A673 (cell line): Measurements from ENCODE around the gene KRTAP4-7.

Experiments
- EZH2 ChIP-seq: fragments of 200-600 bp; sonication (generic); IDR thresholded peaks from 2 replicates; pipeline ENCODE4 v1.6.1; 2017; ENCODE audit warnings: borderline replicate concordance, low read depth, mild to moderate bottlenecking, mixed read lengths, antibody characterized with exemption, low read length; ENCODE audit not compliant: poor library complexity, severe bottlenecking
- TF ChIP-seq, protein P1 (sequence below): fragments of 300-800, 200-600 bp; sonication (generic); conservative IDR thresholded peaks from 2 replicates; pipeline ENCODE4 v1.5.1; 2017; ENCODE audit warnings: low read depth, mild to moderate bottlenecking, antibody characterized with exemption, low read length, moderate library complexity, mixed read lengths

DNA sequence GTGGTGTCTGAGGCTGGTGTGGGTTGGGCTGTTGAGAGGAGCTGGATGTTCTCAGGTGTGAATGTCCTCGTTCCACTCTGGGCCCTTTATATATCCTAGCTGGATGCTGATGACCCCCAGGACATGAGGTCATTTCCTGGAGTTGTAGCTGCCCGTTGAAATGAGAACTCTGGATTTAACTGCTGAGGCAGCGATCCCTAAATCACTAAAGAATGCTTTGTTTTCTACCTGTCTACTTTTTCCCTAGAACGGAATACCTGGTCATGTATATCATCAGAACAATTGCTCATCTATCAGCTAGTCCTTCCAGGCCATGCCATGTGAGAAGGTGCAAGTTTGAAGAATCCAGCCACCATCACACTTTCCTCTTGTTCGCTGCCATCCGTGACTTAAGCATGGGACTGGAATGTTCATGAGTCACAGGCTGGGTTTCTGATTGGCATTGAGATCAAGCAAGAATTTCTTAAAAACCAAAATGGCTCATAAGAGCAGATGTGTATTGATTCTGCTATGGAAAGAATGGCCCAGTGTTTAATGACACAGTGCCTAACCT, 23.8 kb upstream of the KRTAP4-7 start, which contains the start of gene KRTAP2-3:
- TF ChIP-seq, protein P1, sequence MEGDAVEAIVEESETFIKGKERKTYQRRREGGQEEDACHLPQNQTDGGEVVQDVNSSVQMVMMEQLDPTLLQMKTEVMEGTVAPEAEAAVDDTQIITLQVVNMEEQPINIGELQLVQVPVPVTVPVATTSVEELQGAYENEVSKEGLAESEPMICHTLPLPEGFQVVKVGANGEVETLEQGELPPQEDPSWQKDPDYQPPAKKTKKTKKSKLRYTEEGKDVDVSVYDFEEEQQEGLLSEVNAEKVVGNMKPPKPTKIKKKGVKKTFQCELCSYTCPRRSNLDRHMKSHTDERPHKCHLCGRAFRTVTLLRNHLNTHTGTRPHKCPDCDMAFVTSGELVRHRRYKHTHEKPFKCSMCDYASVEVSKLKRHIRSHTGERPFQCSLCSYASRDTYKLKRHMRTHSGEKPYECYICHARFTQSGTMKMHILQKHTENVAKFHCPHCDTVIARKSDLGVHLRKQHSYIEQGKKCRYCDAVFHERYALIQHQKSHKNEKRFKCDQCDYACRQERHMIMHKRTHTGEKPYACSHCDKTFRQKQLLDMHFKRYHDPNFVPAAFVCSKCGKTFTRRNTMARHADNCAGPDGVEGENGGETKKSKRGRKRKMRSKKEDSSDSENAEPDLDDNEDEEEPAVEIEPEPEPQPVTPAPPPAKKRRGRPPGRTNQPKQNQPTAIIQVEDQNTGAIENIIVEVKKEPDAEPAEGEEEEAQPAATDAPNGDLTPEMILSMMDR, result no peak
- no peak for TF ChIP-seq EZH2
